HG02759 (cell line): ENCODE measurements around the gene SLC43A1.

Source experiments
- ATAC-seq: cut with Tn5 transposase; IDR thresholded peaks from one replicate; pipeline ENCODE4 v1.9.1; 2021; ENCODE audit warnings: mild to moderate bottlenecking, moderate library complexity; ENCODE audit not compliant: unreplicated experiment

The SLC43A1 gene

GRCh38 chr11:57479911-57480310 is 35.6 kb downstream of the SLC43A1 start:
- ATAC-seq: no peak

GRCh38 chr11:57479021-57479663 is 36.4 kb downstream of the SLC43A1 start:
- no peak for ATAC-seq

- no peak for ATAC-seq
These were observed 37.9 kb downstream of the SLC43A1 start for GRCh38 chr11:57477507-57478189.

- peak; percentile 60 for ATAC-seq
These were observed 38.6 kb downstream of the SLC43A1 start for GRCh38 chr11:57476757-57477506.

DNA sequence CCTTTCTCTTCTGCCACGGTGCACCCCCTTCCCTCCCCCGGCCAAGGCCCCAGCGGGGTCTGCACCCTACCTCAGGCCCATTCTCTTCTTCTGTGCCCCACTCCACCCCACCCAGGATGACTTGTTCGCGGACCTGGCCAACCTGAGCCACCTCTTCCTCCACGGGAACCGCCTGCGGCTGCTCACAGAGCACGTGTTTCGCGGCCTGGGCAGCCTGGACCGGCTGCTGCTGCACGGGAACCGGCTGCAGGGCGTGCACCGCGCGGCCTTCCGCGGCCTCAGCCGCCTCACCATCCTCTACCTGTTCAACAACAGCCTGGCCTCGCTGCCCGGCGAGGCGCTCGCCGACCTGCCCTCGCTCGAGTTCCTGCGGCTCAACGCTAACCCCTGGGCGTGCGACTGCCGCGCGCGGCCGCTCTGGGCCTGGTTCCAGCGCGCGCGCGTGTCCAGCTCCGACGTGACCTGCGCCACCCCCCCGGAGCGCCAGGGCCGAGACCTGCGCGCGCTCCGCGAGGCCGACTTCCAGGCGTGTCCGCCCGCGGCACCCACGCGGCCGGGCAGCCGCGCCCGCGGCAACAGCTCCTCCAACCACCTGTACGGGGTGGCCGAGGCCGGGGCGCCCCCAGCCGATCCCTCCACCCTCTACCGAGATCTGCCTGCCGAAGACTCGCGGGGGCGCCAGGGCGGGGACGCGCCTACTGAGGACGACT is 39.3 kb downstream of the SLC43A1 start:
- peak; percentile 36 for ATAC-seq

DNA sequence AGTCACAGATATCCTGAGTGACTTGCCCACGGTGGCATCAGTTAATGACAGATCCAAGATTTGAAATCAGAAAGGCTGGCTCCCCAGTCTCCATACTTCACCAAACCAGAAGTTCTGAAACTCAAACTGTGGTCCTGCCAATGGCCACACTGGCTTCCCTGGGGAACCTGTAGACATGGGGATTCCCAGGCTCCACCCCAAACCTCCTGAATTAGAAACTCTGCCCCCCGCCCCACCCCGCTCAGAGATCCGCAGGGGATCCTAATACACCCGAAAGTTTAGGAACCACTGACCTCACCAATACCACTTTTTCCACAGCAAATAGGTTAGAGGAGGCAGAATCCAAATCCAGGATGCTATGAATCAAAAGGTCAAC is 39.8 kb downstream of the SLC43A1 start:
- ATAC-seq: peak; percentile 33

DNA sequence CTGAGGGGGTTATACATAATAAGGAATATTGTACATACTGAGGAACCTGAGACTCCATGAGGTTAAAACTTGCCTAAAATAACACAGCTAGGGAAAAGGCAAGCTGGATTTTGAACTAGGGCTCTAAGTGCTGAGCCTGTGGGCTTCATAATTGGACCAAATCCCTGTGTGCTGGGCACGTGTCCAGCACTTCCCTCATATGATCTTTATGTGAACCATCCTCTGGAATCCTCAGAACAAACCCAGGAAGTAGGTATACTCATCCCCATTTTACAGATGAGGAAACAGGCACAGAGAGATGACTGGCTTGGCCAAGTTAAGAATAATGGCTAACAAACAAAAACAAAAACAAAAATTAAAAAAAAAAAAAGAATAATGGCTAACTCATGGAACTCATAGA is 40.3 kb downstream of the SLC43A1 start:
- no peak for ATAC-seq

DNA sequence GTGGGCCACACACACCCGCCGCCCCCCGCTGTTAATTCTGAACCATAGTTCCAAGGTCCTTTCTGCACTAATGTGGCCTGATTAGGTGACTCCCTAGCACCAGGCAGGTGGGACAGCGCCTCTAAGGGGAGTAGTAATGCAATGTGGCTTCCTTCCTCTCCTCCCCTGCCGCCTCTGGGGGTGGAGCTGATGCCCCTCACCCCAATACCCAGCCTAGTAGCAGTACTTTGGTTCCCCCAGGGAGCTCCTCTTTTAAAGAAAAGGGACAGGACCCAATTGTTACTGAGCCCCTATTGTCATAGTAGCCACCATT is 40.7 kb downstream of the SLC43A1 start:
- no peak for ATAC-seq

DNA sequence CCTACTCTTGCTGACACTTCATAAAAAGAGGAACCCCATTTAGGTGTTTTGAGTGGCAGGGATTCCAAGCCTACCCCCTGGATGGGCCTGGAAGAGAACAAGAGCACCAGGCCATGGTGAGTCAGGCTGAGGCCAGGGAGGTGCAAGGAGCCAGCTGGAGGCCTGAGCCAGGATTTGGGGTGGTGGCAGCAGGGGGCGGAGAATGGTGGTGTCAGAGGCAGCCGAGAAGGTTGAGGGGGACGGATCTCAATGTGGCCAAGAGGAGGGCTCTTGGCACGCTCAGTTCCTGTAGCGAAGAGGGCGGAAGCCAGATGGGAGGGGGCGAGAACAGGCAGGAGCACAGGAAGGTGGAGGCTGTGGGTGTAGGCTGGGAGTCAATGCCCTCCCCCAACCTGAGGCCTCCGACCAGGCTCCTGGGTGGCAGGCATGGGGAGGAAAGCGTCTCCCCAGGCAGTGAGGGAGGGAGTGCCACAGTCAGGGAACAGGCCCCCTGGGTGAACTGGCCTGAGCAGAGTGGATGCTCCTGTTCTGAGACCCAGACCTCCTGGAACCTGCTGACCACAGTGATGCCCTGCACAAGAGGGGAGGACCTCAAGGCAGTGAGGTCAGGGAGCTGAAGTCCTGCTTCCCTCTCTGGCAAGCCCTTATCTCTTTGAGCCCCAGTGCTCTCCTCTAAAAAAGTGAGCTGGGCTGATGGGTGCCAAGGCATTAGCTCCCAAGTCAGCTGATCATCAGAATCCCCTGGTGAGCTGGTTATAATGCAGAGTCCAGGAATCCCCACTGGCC is 41.3 kb downstream of the SLC43A1 start:
- ATAC-seq: peak; percentile 32

DNA sequence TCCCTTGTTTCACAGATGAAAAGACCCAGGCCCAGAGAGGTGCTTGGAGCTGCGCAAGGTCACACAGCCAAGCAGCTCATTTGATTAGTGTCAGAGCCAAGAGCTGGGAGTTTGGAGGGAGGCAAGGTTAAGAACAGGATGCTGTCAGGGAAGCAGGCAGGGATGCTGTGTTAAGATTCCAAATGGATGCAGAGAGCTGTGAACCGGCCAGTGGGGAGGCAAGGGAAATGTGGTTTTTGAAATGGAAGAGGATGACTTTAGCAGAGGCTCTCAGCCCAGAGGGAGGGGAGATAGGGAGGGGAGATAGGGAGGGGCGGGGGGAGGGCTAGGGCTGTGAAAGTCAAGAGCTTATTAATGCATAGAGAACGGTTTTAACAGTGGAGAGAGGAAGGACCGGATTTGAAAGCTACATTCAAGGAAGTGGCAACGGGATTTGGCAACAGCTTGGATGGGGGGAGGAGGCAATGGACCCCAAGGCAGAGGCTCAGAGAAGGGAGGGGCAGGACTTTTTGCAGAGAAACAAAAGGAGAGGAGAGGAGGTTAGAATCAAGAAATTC is 42.1 kb downstream of the SLC43A1 start:
- ATAC-seq: no peak

GRCh38 chr11:57471496-57471895 is 44.0 kb downstream of the SLC43A1 start:
- no peak for ATAC-seq

DNA sequence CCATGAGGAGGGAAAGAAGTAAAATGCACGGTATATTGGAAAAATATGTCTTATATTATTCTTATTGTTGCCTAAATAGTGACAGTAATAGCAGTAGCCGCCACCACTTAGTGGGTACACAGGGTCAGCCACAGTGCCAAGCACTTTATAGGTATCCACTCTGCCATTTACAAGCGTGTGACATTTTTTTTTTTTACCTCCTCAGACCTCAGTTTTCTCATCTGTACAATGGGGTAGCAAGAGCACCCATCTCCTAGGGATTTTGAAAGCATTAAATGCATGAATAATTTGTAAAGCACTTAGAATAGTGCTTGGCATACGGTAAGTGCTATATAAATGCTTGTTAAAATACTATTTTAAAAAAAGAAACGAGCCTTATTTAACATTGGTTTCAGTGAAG is 46.2 kb downstream of the SLC43A1 start:
- ATAC-seq: no peak

GRCh38 chr11:57468276-57468675 is 47.2 kb downstream of the SLC43A1 start:
- ATAC-seq: no peak

- no peak for ATAC-seq
These were observed 47.9 kb downstream of the SLC43A1 start for GRCh38 chr11:57467508-57468157.

GRCh38 chr11:57466680-57467079 is 48.8 kb downstream of the SLC43A1 start:
- no peak for ATAC-seq

DNA sequence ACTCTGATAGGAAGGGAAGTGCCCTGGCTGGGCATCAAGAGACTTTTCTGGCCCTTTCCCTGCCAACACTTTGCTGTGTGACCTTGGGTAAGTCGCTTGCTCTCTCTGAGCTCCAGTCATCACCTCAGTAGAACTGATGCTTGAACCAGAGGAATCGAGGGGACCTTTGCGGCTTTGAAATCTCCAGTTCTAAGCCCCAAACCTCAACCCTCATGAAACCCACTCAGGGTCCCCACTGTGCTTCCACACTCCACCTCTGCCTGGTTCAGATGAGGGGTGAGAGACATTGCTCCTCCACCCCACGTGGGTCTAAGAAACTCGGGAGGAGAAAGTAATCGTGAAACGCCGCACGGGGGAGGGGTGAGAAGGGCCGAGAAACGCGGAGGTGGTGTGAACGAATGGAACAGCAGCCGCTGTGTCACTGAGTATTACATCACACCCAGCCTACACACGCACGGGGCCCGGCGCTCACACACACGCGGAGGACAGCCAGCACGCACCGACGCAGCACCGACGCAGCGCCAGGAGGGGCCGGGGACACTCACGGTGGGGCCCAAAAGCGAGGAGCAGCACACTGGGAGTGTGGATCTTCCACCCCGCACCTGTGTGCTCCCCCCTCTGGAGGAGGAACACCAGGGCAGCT is 50.8 kb downstream of the SLC43A1 start:
- no peak for ATAC-seq

- ATAC-seq: no peak
These were observed 51.6 kb downstream of the SLC43A1 start for GRCh38 chr11:57463671-57464538.

GRCh38 chr11:57462597-57462996 is 52.9 kb downstream of the SLC43A1 start:
- ATAC-seq: no peak
